HG03175 (cell line): Measurements from ENCODE around the gene CFAP43.
"Not testable (repeated sequence)": the region's sequence is repeated elsewhere in the genome, so short reads cannot be mapped to it uniquely, and the experiment has no call there.

Experiments used
- ATAC-seq: cut with Tn5 transposase; IDR thresholded peaks from one replicate; pipeline ENCODE4 v1.9.1; 2021; ENCODE audit warnings: mild to moderate bottlenecking, moderate library complexity; ENCODE audit not compliant: unreplicated experiment

The CFAP43 gene

GRCh38 chr10:104230490-104230889 lies 1.7 kb downstream of the CFAP43 start:
- ATAC-seq: no peak

GRCh38 chr10:104223304-104223703 lies 8.9 kb downstream of the CFAP43 start:
- ATAC-seq: no peak

GRCh38 chr10:104220522-104220921 lies 11.6 kb downstream of the CFAP43 start:
- no peak for ATAC-seq

GRCh38 chr10:104218751-104219150 lies 13.4 kb downstream of the CFAP43 start:
- no peak for ATAC-seq

- no peak for ATAC-seq
Measured at GRCh38 chr10:104216631-104217030, 15.5 kb downstream of the CFAP43 start.

- ATAC-seq: no peak
Measured at GRCh38 chr10:104209575-104210198, 22.5 kb downstream of the CFAP43 start.

- ATAC-seq: no peak
Measured at GRCh38 chr10:104208730-104209129, 23.4 kb downstream of the CFAP43 start.

GRCh38 chr10:104202231-104202630 lies 29.9 kb downstream of the CFAP43 start:
- no peak for ATAC-seq

GRCh38 chr10:104201636-104202035 lies 30.5 kb downstream of the CFAP43 start:
- no peak for ATAC-seq

GRCh38 chr10:104199567-104199966 lies 32.6 kb downstream of the CFAP43 start:
- ATAC-seq: no peak

- ATAC-seq: no peak
Measured at GRCh38 chr10:104197364-104197763, 34.8 kb downstream of the CFAP43 start.

GRCh38 chr10:104195706-104196105 lies 36.5 kb downstream of the CFAP43 start:
- no peak for ATAC-seq

GRCh38 chr10:104193787-104194186 lies 38.4 kb downstream of the CFAP43 start:
- ATAC-seq: no peak

GRCh38 chr10:104190695-104191094 lies 41.5 kb downstream of the CFAP43 start:
- no peak for ATAC-seq

- ATAC-seq: no peak
Measured at GRCh38 chr10:104183682-104184081, 48.5 kb downstream of the CFAP43 start.

GRCh38 chr10:104174136-104174535 lies 58.0 kb downstream of the CFAP43 start:
- not testable (repeated sequence) for ATAC-seq

- ATAC-seq: no peak
Measured at GRCh38 chr10:104170610-104171254, 61.4 kb downstream of the CFAP43 start.

- ATAC-seq: no peak
Measured at GRCh38 chr10:104155591-104155990, 76.6 kb downstream of the CFAP43 start.

GRCh38 chr10:104151737-104152136 lies 80.4 kb downstream of the CFAP43 start:
- no peak for ATAC-seq

GRCh38 chr10:104150139-104150538 lies 82.0 kb downstream of the CFAP43 start:
- ATAC-seq: no peak

GRCh38 chr10:104146882-104147281 lies 85.3 kb downstream of the CFAP43 start:
- ATAC-seq: no peak

GRCh38 chr10:104144931-104145330 lies 87.2 kb downstream of the CFAP43 start:
- ATAC-seq: no peak

GRCh38 chr10:104143829-104144228 lies 88.3 kb downstream of the CFAP43 start:
- ATAC-seq: no peak
